ENCODE data around the gene MCAM.

DNA sequence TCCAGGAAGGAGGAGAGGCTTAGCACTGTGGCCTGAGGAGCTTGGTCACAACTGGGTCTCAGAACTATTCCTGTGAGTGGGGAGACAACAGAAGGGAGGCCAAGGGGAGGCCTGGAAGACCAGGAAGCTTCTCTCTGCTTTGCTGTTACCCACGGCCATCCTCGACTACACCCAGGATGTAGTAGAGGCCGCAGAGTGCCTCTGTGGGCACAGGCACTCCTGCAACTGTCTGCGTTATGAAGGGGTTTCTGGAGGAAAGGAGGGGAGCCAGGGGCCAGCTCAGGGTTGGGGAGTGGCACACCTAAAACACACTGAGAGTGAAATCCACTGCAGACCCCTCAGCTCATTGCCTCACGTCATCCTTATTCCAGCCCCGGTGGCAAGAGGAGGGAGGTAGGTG, 33.4 kb upstream of the MCAM start:
- TF ChIP-seq, protein P1, sequence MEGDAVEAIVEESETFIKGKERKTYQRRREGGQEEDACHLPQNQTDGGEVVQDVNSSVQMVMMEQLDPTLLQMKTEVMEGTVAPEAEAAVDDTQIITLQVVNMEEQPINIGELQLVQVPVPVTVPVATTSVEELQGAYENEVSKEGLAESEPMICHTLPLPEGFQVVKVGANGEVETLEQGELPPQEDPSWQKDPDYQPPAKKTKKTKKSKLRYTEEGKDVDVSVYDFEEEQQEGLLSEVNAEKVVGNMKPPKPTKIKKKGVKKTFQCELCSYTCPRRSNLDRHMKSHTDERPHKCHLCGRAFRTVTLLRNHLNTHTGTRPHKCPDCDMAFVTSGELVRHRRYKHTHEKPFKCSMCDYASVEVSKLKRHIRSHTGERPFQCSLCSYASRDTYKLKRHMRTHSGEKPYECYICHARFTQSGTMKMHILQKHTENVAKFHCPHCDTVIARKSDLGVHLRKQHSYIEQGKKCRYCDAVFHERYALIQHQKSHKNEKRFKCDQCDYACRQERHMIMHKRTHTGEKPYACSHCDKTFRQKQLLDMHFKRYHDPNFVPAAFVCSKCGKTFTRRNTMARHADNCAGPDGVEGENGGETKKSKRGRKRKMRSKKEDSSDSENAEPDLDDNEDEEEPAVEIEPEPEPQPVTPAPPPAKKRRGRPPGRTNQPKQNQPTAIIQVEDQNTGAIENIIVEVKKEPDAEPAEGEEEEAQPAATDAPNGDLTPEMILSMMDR (conservative IDR thresholded peaks at IDR 0.05; ENCODE audit: low read depth, low read length): no peak
- TF ChIP-seq EZH2 (IDR thresholded peaks at IDR 0.05; ENCODE audit: low read length, unreplicated experiment): no peak
- no peak for TF ChIP-seq EZH2phosphoT487 (IDR thresholded peaks at IDR 0.05; ENCODE audit: borderline replicate concordance, low read length)
